Gastrocnemius medialis (tissue), 4 donors: ENCODE results near the gene NCOA7.

ENCODE experiments used
- POLR2A ChIP-seq, 2 donors: fragments of 450-650 bp; IDR thresholded peaks; one replicate each; pipeline ENCODE4 v1.6.1; 2017; ENCODE audit warnings: antibody characterized with exemption in 2 of 2, mild to moderate bottlenecking in 2 of 2, moderate library complexity in 2 of 2
- TF ChIP-seq, protein P1 (sequence below), 5 experiments: fragments of 450-650 bp in 3 of 5; fragments of 200-600 bp in 2 of 5; sonication (generic) in 2 of 5; IDR thresholded peaks in 4 of 5; conservative IDR thresholded peaks in 1 of 5; 1 replicate in 4 of 5; 2 replicates in 1 of 5; pipeline ENCODE4 v1.5.1; 2016 to 2019; ENCODE audit warnings: antibody characterized with exemption in 5 of 5, mild to moderate bottlenecking in 3 of 5, moderate library complexity in 3 of 5

DNA sequence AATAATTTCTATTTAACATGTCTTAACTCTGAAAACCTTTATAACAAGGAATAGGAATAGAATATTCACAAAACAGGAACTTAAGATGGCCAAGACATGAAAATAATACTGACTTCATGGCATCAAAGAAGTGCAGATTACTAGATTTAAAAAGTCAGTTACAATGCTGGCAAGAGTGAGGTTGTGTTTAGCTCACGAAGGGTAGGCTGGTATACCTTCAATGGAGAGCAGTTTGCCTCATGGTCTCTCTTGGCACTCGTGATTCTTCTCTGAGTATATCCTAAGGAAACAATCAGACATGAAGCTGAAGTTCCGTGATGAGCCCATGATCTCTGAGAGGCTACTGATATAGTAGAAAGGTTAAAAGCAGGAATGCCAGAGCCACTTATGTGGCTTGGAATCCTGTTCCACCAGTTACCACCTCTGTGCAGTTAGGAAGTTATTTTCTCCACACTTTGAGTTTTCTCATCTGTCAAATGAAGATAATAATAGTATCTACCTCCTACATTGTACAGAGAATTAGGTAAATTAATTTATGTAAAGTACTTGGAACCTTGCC lies 7.2 kb downstream of the NCOA7 start:
- TF ChIP-seq, protein P1, sequence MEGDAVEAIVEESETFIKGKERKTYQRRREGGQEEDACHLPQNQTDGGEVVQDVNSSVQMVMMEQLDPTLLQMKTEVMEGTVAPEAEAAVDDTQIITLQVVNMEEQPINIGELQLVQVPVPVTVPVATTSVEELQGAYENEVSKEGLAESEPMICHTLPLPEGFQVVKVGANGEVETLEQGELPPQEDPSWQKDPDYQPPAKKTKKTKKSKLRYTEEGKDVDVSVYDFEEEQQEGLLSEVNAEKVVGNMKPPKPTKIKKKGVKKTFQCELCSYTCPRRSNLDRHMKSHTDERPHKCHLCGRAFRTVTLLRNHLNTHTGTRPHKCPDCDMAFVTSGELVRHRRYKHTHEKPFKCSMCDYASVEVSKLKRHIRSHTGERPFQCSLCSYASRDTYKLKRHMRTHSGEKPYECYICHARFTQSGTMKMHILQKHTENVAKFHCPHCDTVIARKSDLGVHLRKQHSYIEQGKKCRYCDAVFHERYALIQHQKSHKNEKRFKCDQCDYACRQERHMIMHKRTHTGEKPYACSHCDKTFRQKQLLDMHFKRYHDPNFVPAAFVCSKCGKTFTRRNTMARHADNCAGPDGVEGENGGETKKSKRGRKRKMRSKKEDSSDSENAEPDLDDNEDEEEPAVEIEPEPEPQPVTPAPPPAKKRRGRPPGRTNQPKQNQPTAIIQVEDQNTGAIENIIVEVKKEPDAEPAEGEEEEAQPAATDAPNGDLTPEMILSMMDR (IDR thresholded peaks at IDR 0.05 in 4 of 5, conservative IDR thresholded peaks at IDR 0.05 in 1 of 5), result no peak
- no peak for TF ChIP-seq POLR2A (IDR thresholded peaks at IDR 0.05)
